GM19467 (cell line): ENCODE measurements around the gene PRCC.

Experiments
- ATAC-seq: cut with Tn5 transposase; IDR thresholded peaks from one replicate; pipeline ENCODE4 v1.9.1; 2021; ENCODE audit warnings: mild to moderate bottlenecking, moderate library complexity; ENCODE audit not compliant: unreplicated experiment

PRCC gene

GRCh38 chr1:156840186-156840897 lies 73.0 kb downstream of the PRCC start:
- ATAC-seq, result no peak

DNA sequence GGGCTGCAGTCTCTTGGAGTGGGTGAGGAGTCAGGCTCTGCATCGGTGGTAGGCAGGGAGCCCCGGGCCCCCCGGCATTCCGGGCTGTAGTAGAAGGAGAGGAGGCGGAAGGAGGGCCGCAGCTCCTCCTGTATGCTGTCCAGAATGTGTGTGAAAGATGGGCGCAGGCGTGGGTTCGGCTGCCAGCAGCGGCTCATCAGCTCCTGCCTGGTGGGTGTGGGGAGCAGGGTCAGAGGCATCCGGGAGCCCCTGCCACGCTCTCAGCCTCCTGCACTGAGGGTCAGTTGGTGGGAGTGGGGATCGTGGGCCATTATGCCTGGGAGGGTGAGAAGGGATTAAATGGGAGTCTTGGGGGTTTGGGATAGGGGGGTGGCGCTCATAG lies 73.6 kb downstream of the PRCC start:
- no peak for ATAC-seq

DNA sequence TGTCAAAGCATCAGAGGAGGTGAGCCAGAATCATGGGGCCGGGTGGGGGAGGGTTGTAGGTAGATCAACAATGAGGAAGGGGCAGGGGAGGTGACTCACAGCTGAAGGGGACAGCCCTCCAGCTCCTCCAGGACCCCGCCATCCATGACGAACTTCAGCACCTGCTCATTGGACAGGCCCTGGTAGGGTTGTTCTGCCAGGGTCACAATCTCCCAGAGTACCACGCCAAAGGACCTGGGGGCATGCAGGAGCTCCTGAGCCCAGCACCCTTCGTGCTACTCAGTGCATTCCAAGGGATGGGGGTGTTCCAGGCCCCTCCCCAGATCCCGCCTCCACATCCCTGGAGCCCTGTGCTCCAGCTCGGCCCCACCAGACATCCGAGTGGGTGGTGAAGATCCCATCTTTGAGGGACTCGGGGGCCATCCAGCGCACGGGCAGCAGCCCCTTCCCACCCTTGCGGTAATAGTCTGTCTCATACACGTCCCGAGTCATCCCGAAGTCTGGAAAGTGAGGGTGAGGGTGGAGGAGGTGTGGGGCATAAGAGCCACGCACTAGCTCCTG lies 74.0 kb downstream of the PRCC start:
- ATAC-seq, result no peak

DNA sequence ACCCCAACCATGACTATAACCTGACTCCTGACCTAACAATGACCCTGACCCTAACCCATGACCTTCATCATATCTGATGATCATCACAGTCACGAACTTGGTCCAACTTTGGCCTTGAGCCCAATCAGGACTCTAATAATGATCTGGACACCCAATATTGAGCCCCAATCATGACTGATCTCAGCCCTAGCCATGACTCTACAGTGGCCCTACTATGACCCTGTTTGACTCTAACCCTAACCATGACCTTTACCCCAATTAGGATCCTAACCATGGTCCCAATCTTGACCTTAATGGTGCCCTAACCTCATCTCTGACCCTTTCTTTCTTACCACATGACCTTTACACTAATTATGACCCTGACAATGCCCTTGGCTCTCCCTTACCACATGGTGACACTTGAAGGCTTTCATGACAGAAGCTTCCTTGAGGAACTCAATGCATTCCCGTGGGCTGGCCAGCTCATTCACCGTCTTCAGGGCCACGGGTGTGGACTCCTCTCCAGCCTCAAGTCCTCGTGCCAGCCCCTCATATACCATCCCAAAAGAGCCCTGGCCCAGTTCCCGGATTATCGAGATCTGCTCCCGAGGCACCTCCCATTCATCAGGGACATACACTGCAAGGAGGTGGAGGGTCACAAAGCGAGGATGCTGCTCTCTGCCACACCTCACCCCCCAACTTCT lies 75.4 kb downstream of the PRCC start:
- no peak for ATAC-seq

- ATAC-seq, result no peak
These were observed 76.8 kb downstream of the PRCC start for GRCh38 chr1:156844102-156844501.

DNA sequence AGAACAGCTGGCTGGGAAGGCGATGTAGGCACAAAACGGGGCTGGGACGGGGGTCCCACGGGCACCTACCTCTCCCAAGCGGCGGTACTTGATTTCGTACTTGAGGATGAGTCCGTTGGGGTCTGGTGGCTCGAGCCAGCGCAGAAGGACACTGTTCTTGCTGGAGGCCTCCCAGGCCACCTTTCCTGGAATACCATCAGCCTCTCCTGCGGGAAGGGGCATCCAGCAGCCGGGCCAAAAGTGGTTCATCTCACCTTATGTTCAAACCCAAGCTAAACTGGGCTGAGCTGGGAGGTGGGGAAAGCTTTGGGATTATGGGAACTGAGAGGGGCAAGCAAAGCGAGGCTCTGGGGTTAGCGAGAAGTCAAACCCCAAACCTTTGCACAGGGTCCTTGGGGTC lies 77.3 kb downstream of the PRCC start:
- no peak for ATAC-seq

GRCh38 chr1:156845055-156845952 lies 78.0 kb downstream of the PRCC start:
- ATAC-seq, result no peak

DNA sequence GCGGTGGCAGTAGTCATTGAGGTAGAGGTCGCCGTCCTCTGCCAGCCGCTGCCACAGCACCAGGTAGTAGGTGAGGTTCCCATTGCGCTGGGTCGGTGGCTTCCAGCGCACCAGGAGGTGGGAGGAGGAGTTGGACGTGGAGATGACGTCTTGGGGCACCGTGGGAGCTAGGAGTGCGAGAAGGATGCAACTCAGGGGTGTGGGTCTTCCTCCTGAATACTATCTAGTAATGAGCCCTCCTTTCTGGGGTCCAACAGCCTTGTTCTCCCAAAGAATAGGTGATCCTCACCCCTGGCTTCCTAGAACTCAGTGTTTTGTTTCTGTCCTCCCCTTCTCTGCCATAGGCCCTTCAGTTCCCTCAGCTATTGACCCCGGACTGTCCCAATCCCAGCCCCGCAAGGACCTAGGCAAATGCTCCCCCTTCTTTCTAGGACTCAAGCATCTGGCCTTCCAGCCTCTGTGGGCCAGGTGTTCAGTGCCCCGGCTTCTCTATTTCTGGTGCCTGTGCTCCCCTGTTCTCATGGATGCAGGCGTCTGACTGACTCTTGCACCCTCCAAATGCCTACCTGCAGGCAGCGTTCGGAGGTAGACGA lies 78.7 kb downstream of the PRCC start:
- ATAC-seq, result no peak

- ATAC-seq, result no peak
These were observed 79.3 kb downstream of the PRCC start for GRCh38 chr1:156846643-156847042.

GRCh38 chr1:156847591-156848460 lies 80.5 kb downstream of the PRCC start:
- ATAC-seq, result no peak

GRCh38 chr1:156848461-156849150 lies 81.3 kb downstream of the PRCC start:
- no peak for ATAC-seq

- ATAC-seq, result no peak
These were observed 81.8 kb downstream of the PRCC start for GRCh38 chr1:156849151-156849496.
